HL-60 (cell line): Measurements from ENCODE around the gene PREB.

ENCODE experiments used
- DNase-seq, 2 experiments: peaks; one replicate each; pipeline ENCODE4 v3.0.0-alpha.2; 2010 to 2020; ENCODE audit warnings: low read depth in 1 of 2, low spot score in 1 of 2
- H3K27ac ChIP-seq: fragments of 250-450 bp; sonication (Bioruptor Pico); replicated peaks from 2 replicates; pipeline ENCODE4 v1.5.1; 2020; ENCODE audit warnings: mild to moderate bottlenecking, moderate library complexity
- H3K27me3 ChIP-seq: fragments of 250-450 bp; sonication (Bioruptor Pico); 2 replicates; pipeline ENCODE4 v1.5.1; 2021; ENCODE audit warnings: mild to moderate bottlenecking, moderate library complexity; ENCODE audit not compliant: insufficient read depth, poor library complexity, severe bottlenecking
- H3K4me3 ChIP-seq: replicated peaks from 2 replicates; pipeline ENCODE4 v1.5.1; 2011; ENCODE audit warnings: mild to moderate bottlenecking, control low read depth, low read length; ENCODE audit not compliant: insufficient read depth
- GABPA ChIP-seq: IDR thresholded peaks from 2 replicates; pipeline ENCODE4 v1.6.1; 2012; ENCODE audit warnings: low read depth
- POLR2AphosphoS5 ChIP-seq: IDR thresholded peaks from 2 replicates; pipeline ENCODE4 v1.6.1; 2012; ENCODE audit warnings: low read depth
- SPI1 ChIP-seq: IDR thresholded peaks from 2 replicates; pipeline ENCODE4 v1.6.1; 2012; ENCODE audit warnings: low read depth, mild to moderate bottlenecking, borderline replicate concordance
- TF ChIP-seq, protein P1 (sequence below): IDR thresholded peaks from 2 replicates; pipeline ENCODE4 v1.6.1; 2012; ENCODE audit warnings: low read depth; ENCODE audit not compliant: insufficient replicate concordance
- TF ChIP-seq, protein P2 (sequence below): IDR thresholded peaks from one replicate; pipeline ENCODE4 v1.5.1; 2011; ENCODE audit warnings: low read length, control low read depth, inconsistent platforms; ENCODE audit not compliant: insufficient read depth

PREB gene

DNA sequence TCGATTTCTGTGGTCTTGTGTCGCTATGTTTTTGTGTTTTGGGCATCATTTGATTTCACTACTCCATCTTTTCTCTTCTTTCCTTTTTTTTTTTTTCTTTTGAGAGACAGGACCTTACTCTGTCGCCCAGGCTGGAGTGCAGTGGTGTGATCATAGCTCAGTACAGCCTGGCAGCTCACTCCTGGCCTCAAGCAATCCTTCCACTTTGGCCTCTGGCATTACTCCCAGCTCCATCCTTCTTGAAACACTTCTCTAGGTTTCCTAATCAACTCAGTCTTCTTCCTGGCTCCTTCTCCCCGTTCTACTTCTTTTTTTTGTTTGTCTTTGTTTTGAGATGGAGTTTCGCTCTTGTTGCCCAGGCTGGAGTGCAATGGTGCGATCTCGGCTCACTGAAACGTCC is 40.9 kb upstream of the PREB start:
- Histone ChIP-seq H3K4me3 (no peak overlapping the region), H3K27ac (no peak overlapping the region), H3K27me3 (peaks cover 4% of the 10 kb centered on the region)
- no peak for DNase-seq
- TF ChIP-seq SPI1 (no peak), POLR2AphosphoS5 (no peak), GABPA (no peak)
- TF ChIP-seq, protein P1, sequence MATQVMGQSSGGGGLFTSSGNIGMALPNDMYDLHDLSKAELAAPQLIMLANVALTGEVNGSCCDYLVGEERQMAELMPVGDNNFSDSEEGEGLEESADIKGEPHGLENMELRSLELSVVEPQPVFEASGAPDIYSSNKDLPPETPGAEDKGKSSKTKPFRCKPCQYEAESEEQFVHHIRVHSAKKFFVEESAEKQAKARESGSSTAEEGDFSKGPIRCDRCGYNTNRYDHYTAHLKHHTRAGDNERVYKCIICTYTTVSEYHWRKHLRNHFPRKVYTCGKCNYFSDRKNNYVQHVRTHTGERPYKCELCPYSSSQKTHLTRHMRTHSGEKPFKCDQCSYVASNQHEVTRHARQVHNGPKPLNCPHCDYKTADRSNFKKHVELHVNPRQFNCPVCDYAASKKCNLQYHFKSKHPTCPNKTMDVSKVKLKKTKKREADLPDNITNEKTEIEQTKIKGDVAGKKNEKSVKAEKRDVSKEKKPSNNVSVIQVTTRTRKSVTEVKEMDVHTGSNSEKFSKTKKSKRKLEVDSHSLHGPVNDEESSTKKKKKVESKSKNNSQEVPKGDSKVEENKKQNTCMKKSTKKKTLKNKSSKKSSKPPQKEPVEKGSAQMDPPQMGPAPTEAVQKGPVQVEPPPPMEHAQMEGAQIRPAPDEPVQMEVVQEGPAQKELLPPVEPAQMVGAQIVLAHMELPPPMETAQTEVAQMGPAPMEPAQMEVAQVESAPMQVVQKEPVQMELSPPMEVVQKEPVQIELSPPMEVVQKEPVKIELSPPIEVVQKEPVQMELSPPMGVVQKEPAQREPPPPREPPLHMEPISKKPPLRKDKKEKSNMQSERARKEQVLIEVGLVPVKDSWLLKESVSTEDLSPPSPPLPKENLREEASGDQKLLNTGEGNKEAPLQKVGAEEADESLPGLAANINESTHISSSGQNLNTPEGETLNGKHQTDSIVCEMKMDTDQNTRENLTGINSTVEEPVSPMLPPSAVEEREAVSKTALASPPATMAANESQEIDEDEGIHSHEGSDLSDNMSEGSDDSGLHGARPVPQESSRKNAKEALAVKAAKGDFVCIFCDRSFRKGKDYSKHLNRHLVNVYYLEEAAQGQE = no peak
- TF ChIP-seq, protein P2, sequence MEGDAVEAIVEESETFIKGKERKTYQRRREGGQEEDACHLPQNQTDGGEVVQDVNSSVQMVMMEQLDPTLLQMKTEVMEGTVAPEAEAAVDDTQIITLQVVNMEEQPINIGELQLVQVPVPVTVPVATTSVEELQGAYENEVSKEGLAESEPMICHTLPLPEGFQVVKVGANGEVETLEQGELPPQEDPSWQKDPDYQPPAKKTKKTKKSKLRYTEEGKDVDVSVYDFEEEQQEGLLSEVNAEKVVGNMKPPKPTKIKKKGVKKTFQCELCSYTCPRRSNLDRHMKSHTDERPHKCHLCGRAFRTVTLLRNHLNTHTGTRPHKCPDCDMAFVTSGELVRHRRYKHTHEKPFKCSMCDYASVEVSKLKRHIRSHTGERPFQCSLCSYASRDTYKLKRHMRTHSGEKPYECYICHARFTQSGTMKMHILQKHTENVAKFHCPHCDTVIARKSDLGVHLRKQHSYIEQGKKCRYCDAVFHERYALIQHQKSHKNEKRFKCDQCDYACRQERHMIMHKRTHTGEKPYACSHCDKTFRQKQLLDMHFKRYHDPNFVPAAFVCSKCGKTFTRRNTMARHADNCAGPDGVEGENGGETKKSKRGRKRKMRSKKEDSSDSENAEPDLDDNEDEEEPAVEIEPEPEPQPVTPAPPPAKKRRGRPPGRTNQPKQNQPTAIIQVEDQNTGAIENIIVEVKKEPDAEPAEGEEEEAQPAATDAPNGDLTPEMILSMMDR = no peak

DNA sequence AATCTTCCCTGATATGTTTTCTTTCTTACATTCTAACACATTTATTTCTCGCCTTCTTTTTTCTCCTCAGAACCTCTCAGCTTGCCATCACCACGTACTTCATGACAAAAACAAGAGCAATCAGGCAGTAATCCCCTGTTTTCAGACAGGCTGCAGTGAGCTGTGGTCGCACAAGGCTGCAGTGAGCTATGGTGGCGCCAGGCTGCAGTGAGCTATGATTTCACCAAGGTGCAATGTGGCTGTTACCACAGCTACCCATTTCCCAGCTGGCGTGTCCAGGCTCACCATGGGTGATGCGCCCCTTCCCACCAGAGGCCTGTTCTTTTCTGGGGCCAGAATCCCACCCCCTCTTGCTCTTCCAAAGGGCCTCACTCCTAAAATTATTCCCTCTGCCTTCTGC is 40.2 kb upstream of the PREB start:
- H3K27ac ChIP-seq = no peak overlapping the region
- TF ChIP-seq, protein P2 = no peak
- no peak for TF ChIP-seq POLR2AphosphoS5
- TF ChIP-seq SPI1 = no peak
- TF ChIP-seq, protein P1 = no peak
- no peak for TF ChIP-seq GABPA
- no peak overlapping the region for H3K4me3 ChIP-seq
- H3K27me3 ChIP-seq = peaks cover 4% of the 10 kb centered on the region
- DNase-seq = no peak

DNA sequence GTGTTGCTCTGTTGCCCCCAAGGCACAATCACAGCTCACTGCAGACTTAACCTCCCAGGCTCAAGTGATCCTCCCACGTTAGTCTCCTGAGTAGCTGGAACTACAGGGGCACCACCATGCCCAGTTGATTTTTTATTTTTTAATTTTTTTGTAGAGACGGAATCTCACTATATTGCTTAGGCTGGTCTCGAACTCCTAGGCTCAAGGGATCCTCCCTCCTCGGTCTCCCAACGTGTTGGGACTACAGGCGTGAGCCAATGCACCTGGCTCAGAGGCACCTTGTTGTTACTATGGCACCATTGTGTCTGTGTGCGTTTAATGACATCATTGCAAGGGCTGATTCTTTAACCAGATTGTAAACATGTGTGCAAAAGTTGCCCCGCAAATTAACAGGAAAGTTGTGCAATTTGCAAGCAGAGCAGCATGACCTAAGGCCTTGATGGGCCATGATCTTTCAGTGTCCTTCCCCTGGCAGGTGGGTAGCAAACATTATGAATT is 37.0 kb upstream of the PREB start:
- Histone ChIP-seq H3K27me3 (peaks cover 4% of the 10 kb centered on the region), H3K27ac (no peak overlapping the region), H3K4me3 (no peak overlapping the region)
- no peak for DNase-seq
- TF ChIP-seq, protein P2 = no peak
- TF ChIP-seq SPI1 = no peak
- no peak for TF ChIP-seq GABPA

DNA sequence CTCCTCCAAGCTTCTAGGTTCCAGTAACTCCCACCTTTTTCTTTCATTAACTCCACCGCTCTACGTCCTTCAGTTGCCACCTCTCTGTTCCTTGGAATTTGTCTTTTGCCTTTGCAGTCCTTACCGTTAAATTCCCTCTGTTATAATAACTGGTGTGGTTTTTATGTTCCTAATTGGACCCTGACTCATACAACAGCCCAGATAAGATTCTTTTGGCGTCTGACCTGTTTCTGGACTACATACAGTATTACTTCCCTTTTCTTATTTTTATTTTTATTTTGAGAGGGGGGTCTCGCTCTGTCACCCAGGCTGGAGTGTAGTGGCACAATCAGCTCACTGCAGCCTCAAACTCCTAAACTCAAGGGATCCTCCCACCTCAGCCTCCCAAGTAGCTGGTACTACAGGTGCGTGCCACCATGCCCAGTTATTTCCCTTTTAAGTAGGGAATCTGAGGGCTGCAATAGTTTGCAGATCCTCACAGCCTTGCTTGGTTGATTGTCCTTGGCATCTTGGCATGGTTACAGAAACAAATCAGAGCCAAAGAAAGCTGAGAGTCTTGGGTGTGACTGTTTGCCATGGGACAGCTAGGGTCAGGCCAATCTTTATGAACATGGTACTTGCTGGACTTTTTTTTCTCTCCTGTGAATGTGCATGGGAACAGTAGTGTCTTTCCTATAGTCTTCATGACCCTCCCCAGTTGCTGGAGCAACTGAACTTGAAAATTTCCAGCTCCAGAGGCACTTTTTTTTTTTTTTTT is 36.3 kb upstream of the PREB start:
- TF ChIP-seq, protein P1 = no peak
- TF ChIP-seq, protein P2 = no peak
- TF ChIP-seq POLR2AphosphoS5 (no peak), SPI1 (no peak), GABPA (no peak)
- no peak for DNase-seq
- H3K27ac ChIP-seq = no peak overlapping the region
- no peak overlapping the region for H3K4me3 ChIP-seq
- peaks cover 4% of the 10 kb centered on the region for H3K27me3 ChIP-seq
